Panc1 (cell line): ENCODE measurements around the gene CAMSAP2. TPM values are rescaled to one million over a fixed set of nuclear protein-coding genes. Genes with fewer than 3 reads are reported as not detected.
A peak's percentile ranks its signal among the peaks of the same experiment; 100 is the strongest.

Source experiments
- ATAC-seq: fragments of 200-7000 bp; cut with Tn5 transposase; 2 replicates; pipeline ENCODE4 v1.9.1; 2020; ENCODE audit warnings: mild to moderate bottlenecking, moderate library complexity
- BruUV-seq: library from RNA; stranded (reverse); fragments of 400-500 nt; replicated peaks from 2 replicates; lab custom pipeline; 2021; lab: Mats Ljungman, UMichigan
- CTCF ChIA-PET: fragments of 300-600 bp; sonication (Branson Sonifier 250); formaldehyde crosslinking; loops from one replicate; lab custom pipeline; 2022; ENCODE audit warnings: antibody characterized with exemption; lab: Charles Lee
- POLR2A ChIA-PET: fragments of 300-600 bp; sonication (Branson Sonifier 250); formaldehyde crosslinking; loops from one replicate; lab custom pipeline; 2022; ENCODE audit warnings: antibody characterized with exemption; lab: Charles Lee
- DNase-seq: peaks from one replicate; pipeline ENCODE4 v3.0.0-alpha.2; 2010; ENCODE audit warnings: low read depth, low spot score
- H3K27ac ChIP-seq: 2 replicates; pipeline ENCODE4 v1.5.1; 2011; ENCODE audit warnings: mild to moderate bottlenecking, low read length, inconsistent platforms
- H3K27me3 ChIP-seq: fragments of 200-500 bp; sonication (Bioruptor generic); 2 replicates; pipeline ENCODE4 v1.6.0; 2014; ENCODE audit warnings: low read length, inconsistent platforms; ENCODE audit not compliant: control insufficient read depth, insufficient read depth
- H3K36me3 ChIP-seq: fragments of 200-500 bp; sonication (Bioruptor generic); 2 replicates; pipeline ENCODE4 v1.5.1; 2014; ENCODE audit warnings: inconsistent platforms, mild to moderate bottlenecking, low read length, moderate library complexity; ENCODE audit not compliant: control insufficient read depth, insufficient read depth
- H3K4me1 ChIP-seq: 2 replicates; pipeline ENCODE4 v1.5.1; 2011; ENCODE audit warnings: inconsistent platforms, mild to moderate bottlenecking, low read length, moderate library complexity; ENCODE audit not compliant: control insufficient read depth, insufficient read depth
- H3K4me3 ChIP-seq, 2 experiments: 2 replicates each; pipeline ENCODE4 v1.5.1; 2011 to 2012; ENCODE audit warnings: low read depth in 2 of 2, low read length in 2 of 2, mild to moderate bottlenecking in 2 of 2, inconsistent platforms in 1 of 2, moderate library complexity in 1 of 2
- H3K9me3 ChIP-seq: fragments of 200-500 bp; sonication (Bioruptor generic); 2 replicates; pipeline ENCODE4 v1.5.1; 2014; ENCODE audit warnings: low read depth, mild to moderate bottlenecking, inconsistent platforms, low read length, moderate library complexity; ENCODE audit not compliant: control insufficient read depth, insufficient read depth
- CTCF ChIP-seq: fragments of 450-650 bp; IDR thresholded peaks from 2 replicates; pipeline ENCODE4 v1.5.1; 2017; ENCODE audit warnings: mild to moderate bottlenecking
- POLR2AphosphoS5 ChIP-seq: IDR thresholded peaks from 2 replicates; pipeline ENCODE4 v1.6.1; 2012; ENCODE audit warnings: mild to moderate bottlenecking, low read depth, low read length, moderate library complexity
- REST ChIP-seq, 2 experiments: IDR thresholded peaks; 2 replicates each; pipeline ENCODE4 v1.6.1; 2011 to 2012; ENCODE audit warnings: low read depth in 2 of 2, control low read depth in 1 of 2, low read length in 1 of 2, mild to moderate bottlenecking in 1 of 2, moderate library complexity in 1 of 2; ENCODE audit not compliant: insufficient read depth in 1 of 2
- SIN3A ChIP-seq: IDR thresholded peaks from 2 replicates; pipeline ENCODE4 v1.6.1; 2012; ENCODE audit warnings: low read depth, mild to moderate bottlenecking, low read length, moderate library complexity, borderline replicate concordance; ENCODE audit not compliant: insufficient read depth
- TCF7L2 ChIP-seq: IDR thresholded peaks from 2 replicates; pipeline ENCODE4 v1.6.1; 2011; ENCODE audit warnings: mild to moderate bottlenecking, low read depth, low read length, inconsistent platforms
- in situ Hi-C: cut with HindIII; loops from 2 replicates; pipeline ENCODE4 v1.10.0; 2016; ENCODE audit warnings: low sequenced_read_pairs, low pct_unique_long_range_greater_than_20kb
- intact Hi-C: fragments of 100-400 bp; cut with micrococcal nuclease; formaldehyde crosslinking; loops from one replicate; pipeline ENCODE4 v1.10.0; 2022; ENCODE audit not compliant: unreplicated experiment
- total RNA-seq: library from RNA; stranded (reverse); gene quantifications from one replicate; pipeline ENCODE4 v1.2.1, GENCODE V29; 2021; ENCODE audit not compliant: unreplicated experiment

The CAMSAP2 gene
- total RNA-seq, 1 experiment from 2014 or later: 40.1 TPM

GRCh38 chr1:200893411-200893901 is 154.8 kb downstream of the CAMSAP2 start:
- no peak overlapping the region for H3K4me3 ChIP-seq
- TF ChIP-seq TCF7L2: no peak
- TF ChIP-seq POLR2AphosphoS5: no peak
- TF ChIP-seq CTCF: no peak
- TF ChIP-seq SIN3A: no peak
- no peak for TF ChIP-seq REST (IDR thresholded peaks at IDR 0.05; ENCODE audit: insufficient read depth in 1 of 2, low read depth in 2 of 2, low read length in 1 of 2)
- H3K27ac ChIP-seq: peak overlapping the region; percentile 17; the same call in 1 of the 2 replicates
- CTCF ChIA-PET: no interaction called here
- intact Hi-C loops: no loop called here
- no peaks in the 10 kb centered on the region for H3K27me3 ChIP-seq
- POLR2A ChIA-PET: no interaction called here
- ATAC-seq (no peak), DNase-seq (no peak)
- no TSS peak for BruUV-seq
- H3K9me3 ChIP-seq: no peaks in the 10 kb centered on the region
- in situ Hi-C loops: no loop called here
- no peaks in the 10 kb centered on the region for H3K36me3 ChIP-seq
- peaks cover 26% of the 10 kb centered on the region for H3K4me1 ChIP-seq

- POLR2A ChIA-PET: no interaction called here
- H3K27me3 ChIP-seq: no peaks in the 10 kb centered on the region
- no peak within 1 kb of the TSS for H3K27ac ChIP-seq
- in situ Hi-C loops (no loop called here), intact Hi-C loops (no loop called here)
- CTCF ChIA-PET: interaction anchor here (0.5 to 0.6 kb wide), 4 partner anchors 10 to 189 kb away, joined by 3 to 6 read pairs (median 5); no protein-coding TSS in a partner anchor
- DNase-seq (no peak), ATAC-seq (no peak)
- TF ChIP-seq POLR2AphosphoS5 (no peak), CTCF (no peak), SIN3A (no peak), TCF7L2 (no peak), REST (IDR thresholded peaks at IDR 0.05; ENCODE audit: insufficient read depth in 1 of 2, low read depth in 2 of 2, low read length in 1 of 2) (no peak)
- peaks cover 27% of the 10 kb centered on the region for H3K4me1 ChIP-seq
- BruUV-seq: no TSS peak
- no peaks in the 10 kb centered on the region for H3K36me3 ChIP-seq
- H3K4me3 ChIP-seq: no peak within 1 kb of the TSS
- no peaks in the 10 kb centered on the region for H3K9me3 ChIP-seq
Measured at GRCh38 chr1:200894712-200895442, 156.2 kb downstream of the CAMSAP2 start, which contains the start of gene INAVA. INAVA (plus strand) TSS chr1:200894900; CDS start chr1:200898401, 3,501 bp downstream.
